Measurements from ENCODE around the gene MYL10. TPM values are rescaled to one million over a fixed set of nuclear protein-coding genes. Genes with fewer than 3 reads are reported as not detected.

The MYL10 gene
- total RNA-seq, 1 experiment from 2014 or later = 0.30 TPM

- Histone ChIP-seq H3K9me3 (ENCODE audit: low read depth, low read length, poor library complexity, severe bottlenecking) (no peaks in the 10 kb centered on the region), H3K36me3 (ENCODE audit: insufficient read depth, low read length, poor library complexity, severe bottlenecking) (no peaks in the 10 kb centered on the region), H3K27ac (ENCODE audit: low read depth, low read length, poor library complexity, severe bottlenecking) (no peak overlapping the region), H3K4me3 (ENCODE audit: low read depth, low read length, poor library complexity, severe bottlenecking) (no peak overlapping the region), H3K27me3 (replicated peaks; ENCODE audit: insufficient read depth, low read depth, low read length, poor library complexity) (no peaks in the 10 kb centered on the region), H3K4me1 (ENCODE audit: insufficient read depth, low read length, poor library complexity, severe bottlenecking) (no peaks in the 10 kb centered on the region)
- ChIA-PET POLR2A (ENCODE audit: low non-redundant PET) (no interaction called here), CTCF (no interaction called here)
- DNase-seq (ENCODE audit: low spot score) = no peak
- intact Hi-C loops (cut with micrococcal nuclease; ENCODE audit: unreplicated experiment) = no loop called here
- TF ChIP-seq EZH2 (IDR thresholded peaks at IDR 0.05; ENCODE audit: borderline replicate concordance, low read depth, low read length, poor library complexity, severe bottlenecking) (no peak), CTCF (conservative IDR thresholded peaks at IDR 0.05; ENCODE audit: low read depth, low read length) (no peak)
- BruUV-seq (replicated peaks) = no TSS peak
Observed at GRCh38 chr7:101618207-101618839, 10.8 kb downstream of the MYL10 start.

- H3K36me3 ChIP-seq (ENCODE audit: insufficient read depth, low read length, poor library complexity, severe bottlenecking) = no peaks in the 10 kb centered on the region
- intact Hi-C loops (cut with micrococcal nuclease; ENCODE audit: unreplicated experiment) = no loop called here
- BruUV-seq (replicated peaks) = no TSS peak
- CTCF ChIA-PET = no interaction called here
- H3K27ac ChIP-seq (ENCODE audit: low read depth, low read length, poor library complexity, severe bottlenecking) = no peak overlapping the region
- no peaks in the 10 kb centered on the region for H3K9me3 ChIP-seq (ENCODE audit: low read depth, low read length, poor library complexity, severe bottlenecking)
- no peak for DNase-seq (ENCODE audit: low spot score)
- POLR2A ChIA-PET (ENCODE audit: low non-redundant PET) = no interaction called here
- H3K4me1 ChIP-seq (ENCODE audit: insufficient read depth, low read length, poor library complexity, severe bottlenecking) = no peaks in the 10 kb centered on the region
- TF ChIP-seq EZH2 (IDR thresholded peaks at IDR 0.05; ENCODE audit: borderline replicate concordance, low read depth, low read length, poor library complexity, severe bottlenecking) = no peak
- H3K4me3 ChIP-seq (ENCODE audit: low read depth, low read length, poor library complexity, severe bottlenecking) = no peak overlapping the region
- no peaks in the 10 kb centered on the region for H3K27me3 ChIP-seq (replicated peaks; ENCODE audit: insufficient read depth, low read depth, low read length, poor library complexity)
Observed at GRCh38 chr7:101617451-101618206, 11.5 kb downstream of the MYL10 start.

DNA sequence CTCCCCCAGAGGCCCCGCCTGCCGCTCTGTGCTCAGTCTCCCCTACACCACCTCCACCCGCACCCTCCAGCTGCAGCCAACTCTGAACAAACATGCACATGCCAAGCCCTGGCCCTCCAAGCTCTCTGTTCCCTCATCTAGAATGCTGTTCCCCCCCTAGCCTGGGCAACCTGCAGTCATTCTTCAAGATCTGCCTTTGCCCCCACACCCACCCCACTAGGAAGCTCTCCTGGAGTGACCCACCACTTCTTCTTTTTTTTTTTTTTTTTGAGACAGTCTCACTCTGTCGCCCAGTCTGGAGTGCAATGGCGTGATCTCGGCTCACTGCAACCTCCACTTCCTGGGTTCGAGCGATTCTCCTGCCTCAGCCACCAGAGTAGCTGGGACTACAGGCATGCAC is 13.7 kb downstream of the MYL10 start:
- BruUV-seq (replicated peaks) = no TSS peak
- no peaks in the 10 kb centered on the region for H3K36me3 ChIP-seq (ENCODE audit: insufficient read depth, low read length, poor library complexity, severe bottlenecking)
- no peak for TF ChIP-seq CTCF (conservative IDR thresholded peaks at IDR 0.05; ENCODE audit: low read depth, low read length)
- DNase-seq (ENCODE audit: low spot score) = no peak
- intact Hi-C loops (cut with micrococcal nuclease; ENCODE audit: unreplicated experiment) = no loop called here
- H3K27ac ChIP-seq (ENCODE audit: low read depth, low read length, poor library complexity, severe bottlenecking) = no peak overlapping the region
- POLR2A ChIA-PET (ENCODE audit: low non-redundant PET) = no interaction called here
- CTCF ChIA-PET = no interaction called here
- H3K27me3 ChIP-seq (replicated peaks; ENCODE audit: insufficient read depth, low read depth, low read length, poor library complexity) = no peaks in the 10 kb centered on the region
- H3K4me1 ChIP-seq (ENCODE audit: insufficient read depth, low read length, poor library complexity, severe bottlenecking) = no peaks in the 10 kb centered on the region
- H3K4me3 ChIP-seq (ENCODE audit: low read depth, low read length, poor library complexity, severe bottlenecking) = no peak overlapping the region
- no peaks in the 10 kb centered on the region for H3K9me3 ChIP-seq (ENCODE audit: low read depth, low read length, poor library complexity, severe bottlenecking)

DNA sequence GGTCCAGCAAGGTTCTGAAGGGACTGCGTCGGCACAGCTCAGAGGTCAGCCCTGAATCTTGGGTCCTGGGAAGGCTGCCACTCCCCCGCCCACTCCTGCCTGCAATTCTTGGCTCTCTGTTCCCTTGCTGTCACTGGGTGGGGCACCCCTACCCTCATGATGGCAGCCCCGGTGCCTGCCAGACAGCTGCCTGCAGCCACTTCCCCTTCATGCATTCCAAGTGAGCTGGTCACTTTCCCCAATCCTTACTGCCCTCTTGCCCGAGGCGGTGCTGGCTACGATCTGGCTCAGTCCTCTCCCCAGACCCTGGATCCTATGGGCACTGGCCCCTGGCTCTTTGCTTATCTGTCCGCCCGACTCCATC is 14.2 kb downstream of the MYL10 start:
- Histone ChIP-seq H3K9me3 (ENCODE audit: low read depth, low read length, poor library complexity, severe bottlenecking) (no peaks in the 10 kb centered on the region), H3K27me3 (replicated peaks; ENCODE audit: insufficient read depth, low read depth, low read length, poor library complexity) (no peaks in the 10 kb centered on the region), H3K36me3 (ENCODE audit: insufficient read depth, low read length, poor library complexity, severe bottlenecking) (no peaks in the 10 kb centered on the region), H3K27ac (ENCODE audit: low read depth, low read length, poor library complexity, severe bottlenecking) (no peak overlapping the region), H3K4me1 (ENCODE audit: insufficient read depth, low read length, poor library complexity, severe bottlenecking) (no peaks in the 10 kb centered on the region), H3K4me3 (ENCODE audit: low read depth, low read length, poor library complexity, severe bottlenecking) (no peak overlapping the region)
- TF ChIP-seq EZH2 (IDR thresholded peaks at IDR 0.05; ENCODE audit: borderline replicate concordance, low read depth, low read length, poor library complexity, severe bottlenecking) = no peak
- TF ChIP-seq CTCF (conservative IDR thresholded peaks at IDR 0.05; ENCODE audit: low read depth, low read length) = no peak
- BruUV-seq (replicated peaks) = no TSS peak
- intact Hi-C loops (cut with micrococcal nuclease; ENCODE audit: unreplicated experiment) = no loop called here
- ChIA-PET POLR2A (ENCODE audit: low non-redundant PET) (no interaction called here), CTCF (no interaction called here)
- no peak for DNase-seq (ENCODE audit: low spot score)

Measured in A673 (cell line).